Body of pancreas (tissue), 4 donors: Measurements from ENCODE around the gene TRIM17.

ENCODE experiments used
- POLR2A ChIP-seq, 3 donors: fragments of 450-650 bp; IDR thresholded peaks; one replicate each; pipeline ENCODE4 v1.6.1; 2016; ENCODE audit warnings: antibody characterized with exemption in 3 of 3, mild to moderate bottlenecking in 2 of 3
- TF ChIP-seq, protein P1 (sequence below), 7 experiments: fragments of 450-650 bp in 4 of 7; fragments of 200-600 bp in 3 of 7; sonication (generic) in 3 of 7; IDR thresholded peaks; one replicate each; pipeline ENCODE4 v1.5.1; 2016 to 2019; ENCODE audit warnings: antibody characterized with exemption in 7 of 7

DNA sequence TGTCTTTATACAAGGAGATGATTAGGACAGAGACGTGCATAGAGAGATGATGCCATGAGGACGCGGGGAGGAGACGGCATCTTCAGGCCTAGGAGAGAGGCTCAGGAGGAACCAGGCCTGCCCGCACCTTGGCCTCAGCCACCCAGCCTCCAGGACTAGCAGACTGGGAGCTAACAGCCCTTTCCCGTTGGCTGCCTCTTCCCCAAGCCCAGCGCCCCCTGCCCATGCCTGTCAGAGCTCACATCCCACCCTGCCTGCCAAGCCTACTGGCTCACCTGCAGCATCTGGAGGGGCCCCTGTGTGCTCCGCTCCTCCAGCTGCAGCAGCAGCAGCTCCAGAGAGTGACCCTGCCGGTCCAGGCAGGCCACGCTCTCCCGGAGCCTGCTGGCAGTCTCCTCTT is 6.0 kb downstream of the TRIM17 start:
- TF ChIP-seq, protein P1, sequence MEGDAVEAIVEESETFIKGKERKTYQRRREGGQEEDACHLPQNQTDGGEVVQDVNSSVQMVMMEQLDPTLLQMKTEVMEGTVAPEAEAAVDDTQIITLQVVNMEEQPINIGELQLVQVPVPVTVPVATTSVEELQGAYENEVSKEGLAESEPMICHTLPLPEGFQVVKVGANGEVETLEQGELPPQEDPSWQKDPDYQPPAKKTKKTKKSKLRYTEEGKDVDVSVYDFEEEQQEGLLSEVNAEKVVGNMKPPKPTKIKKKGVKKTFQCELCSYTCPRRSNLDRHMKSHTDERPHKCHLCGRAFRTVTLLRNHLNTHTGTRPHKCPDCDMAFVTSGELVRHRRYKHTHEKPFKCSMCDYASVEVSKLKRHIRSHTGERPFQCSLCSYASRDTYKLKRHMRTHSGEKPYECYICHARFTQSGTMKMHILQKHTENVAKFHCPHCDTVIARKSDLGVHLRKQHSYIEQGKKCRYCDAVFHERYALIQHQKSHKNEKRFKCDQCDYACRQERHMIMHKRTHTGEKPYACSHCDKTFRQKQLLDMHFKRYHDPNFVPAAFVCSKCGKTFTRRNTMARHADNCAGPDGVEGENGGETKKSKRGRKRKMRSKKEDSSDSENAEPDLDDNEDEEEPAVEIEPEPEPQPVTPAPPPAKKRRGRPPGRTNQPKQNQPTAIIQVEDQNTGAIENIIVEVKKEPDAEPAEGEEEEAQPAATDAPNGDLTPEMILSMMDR (IDR thresholded peaks at IDR 0.05) = no peak
- TF ChIP-seq POLR2A (IDR thresholded peaks at IDR 0.05) = no peak
